ENCODE measurements around the gene LRP1-AS.

LRP1-AS gene

DNA sequence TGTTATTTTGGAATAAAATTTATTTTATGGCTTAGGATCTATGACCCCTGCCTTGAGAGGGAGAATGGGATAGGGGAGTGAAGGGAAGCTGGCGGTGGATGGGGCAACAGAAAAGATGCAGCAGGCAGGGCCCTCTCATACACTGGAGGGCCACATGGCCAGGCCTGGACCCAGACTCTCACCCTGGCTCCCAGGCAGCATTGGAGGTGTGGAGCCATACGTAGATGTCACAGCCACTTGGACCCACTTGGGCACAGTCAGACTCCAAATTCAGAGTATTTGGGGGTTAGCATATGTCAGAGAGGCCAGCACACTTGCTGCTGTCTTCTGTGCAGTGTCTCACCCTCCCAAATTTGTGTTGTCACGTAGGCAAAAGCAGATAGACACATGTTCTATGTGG is 52.0 kb downstream of the LRP1-AS start:
- DNase-seq, result no peak

Data from SHP77 treated with DMSO at 0.1 percent for 48 hours (cell line).